Stomach (tissue), 4 donors: Measurements from ENCODE around the gene COLEC12.

Experiments
- CTCF ChIP-seq, 7 experiments: fragments of 450-650 bp in 4 of 7; fragments of 200-600 bp in 3 of 7; sonication (generic) in 3 of 7; IDR thresholded peaks; one replicate each; pipeline ENCODE4 v1.5.1; 2016 to 2019; ENCODE audit warnings: antibody characterized with exemption in 7 of 7, control low read depth in 2 of 7, mild to moderate bottlenecking in 1 of 7
- POLR2A ChIP-seq, 4 donors: fragments of 450-650 bp; IDR thresholded peaks; one replicate each; pipeline ENCODE4 v1.6.1; 2016; ENCODE audit warnings: antibody characterized with exemption in 4 of 4, control low read depth in 2 of 4, mild to moderate bottlenecking in 1 of 4, moderate library complexity in 1 of 4
- POLR2AphosphoS5 ChIP-seq, 3 donors: sonication (generic); formaldehyde crosslinking; IDR thresholded peaks; one replicate each; pipeline ENCODE4 v1.6.1; 2016; ENCODE audit warnings: antibody characterized with exemption in 3 of 3

- TF ChIP-seq POLR2AphosphoS5 (IDR thresholded peaks at IDR 0.05) (no peak), CTCF (IDR thresholded peaks at IDR 0.05) (no peak), POLR2A (IDR thresholded peaks at IDR 0.05) (no peak)
Observed at GRCh38 chr18:490624-491023, 9.9 kb downstream of the COLEC12 start.
